ENCODE results near the gene CD68. TPM values are rescaled to one million over a fixed set of nuclear protein-coding genes. Genes with fewer than 3 reads are reported as not detected.
A peak's percentile ranks its signal among the peaks of the same experiment; 100 is the strongest.

CD68 gene
- total and polyA plus RNA-seq, 4 donors: 33.3 to 595 (median 395) TPM

GRCh38 chr17:7560172-7561027, 19.0 kb upstream of the CD68 start:
- Histone ChIP-seq H3K9ac (ENCODE audit: insufficient read depth in 1 of 2, low read length in 2 of 2) (peak overlapping the region in 1 of 2 donors; percentile 95), H3K9me3 (ENCODE audit: control insufficient read depth in 4 of 4, insufficient read depth in 3 of 4, low read length in 3 of 4) (no peaks in the 10 kb centered on the region), H3K36me3 (ENCODE audit: control insufficient read depth in 4 of 4, insufficient read depth in 4 of 4, low read length in 4 of 4) (peaks cover 1 to 24% (median 15%) of the 10 kb centered on the region in 4 donors), H3K4me1 (ENCODE audit: control insufficient read depth in 5 of 5, insufficient read depth in 5 of 5, low read length in 5 of 5) (peaks cover 0 to 50% (median 27%) of the 10 kb centered on the region in 5 donors), H3K27ac (ENCODE audit: low read depth in 1 of 2, low read length in 1 of 2) (peak overlapping the region; percentile 56 to 95), H3K27me3 (ENCODE audit: control insufficient read depth in 3 of 3, insufficient read depth in 3 of 3, low read length in 2 of 3) (no peaks in the 10 kb centered on the region), H3K4me3 (no peak overlapping the region)
- WGBS, 2 donors: 31 to 34% methylated on average over 22 of the region's 22 CpGs
- TF ChIP-seq CTCF (IDR thresholded peaks at IDR 0.05; ENCODE audit: control extremely low read depth, extremely low read depth): no peak
- ATAC-seq (ENCODE audit: insufficient read depth, low FRiP score): no peak
- DNase-seq: peak; percentile 70 to 77 (median 74)

- Histone ChIP-seq H3K27me3 (ENCODE audit: control insufficient read depth in 3 of 3, insufficient read depth in 3 of 3, low read length in 2 of 3) (no peaks in the 10 kb centered on the region), H3K4me3 (peak overlapping the region; percentile 79), H3K36me3 (ENCODE audit: control insufficient read depth in 4 of 4, insufficient read depth in 4 of 4, low read length in 4 of 4) (peaks cover 4 to 28% (median 20%) of the 10 kb centered on the region in 4 donors), H3K9me3 (ENCODE audit: control insufficient read depth in 4 of 4, insufficient read depth in 3 of 4, low read length in 3 of 4) (no peaks in the 10 kb centered on the region), H3K4me1 (ENCODE audit: control insufficient read depth in 5 of 5, insufficient read depth in 5 of 5, low read length in 5 of 5) (peaks cover 0 to 50% (median 27%) of the 10 kb centered on the region in 5 donors), H3K27ac (ENCODE audit: low read depth in 1 of 2, low read length in 1 of 2) (peak overlapping the region; percentile 95 to 97), H3K9ac (ENCODE audit: insufficient read depth in 1 of 2, low read length in 2 of 2) (peak overlapping the region; percentile 53 to 95)
- 0 to 1% methylated on average over 30 to 32 of the region's 32 CpGs for WGBS, 2 donors
- peak; percentile 93 to 95 (median 94) for DNase-seq
- peak; percentile 84 for TF ChIP-seq CTCF (IDR thresholded peaks at IDR 0.05; ENCODE audit: control extremely low read depth, extremely low read depth)
- peak; percentile 55 for ATAC-seq (ENCODE audit: insufficient read depth, low FRiP score)
Observed at GRCh38 chr17:7561028-7561575, 18.3 kb upstream of the CD68 start.

- Histone ChIP-seq H3K9ac (ENCODE audit: insufficient read depth in 1 of 2, low read length in 2 of 2) (peak within 1 kb of the TSS; percentile 77 to 95), H3K9me3 (ENCODE audit: control insufficient read depth in 4 of 4, insufficient read depth in 3 of 4, low read length in 3 of 4) (no peaks in the 10 kb centered on the region), H3K36me3 (ENCODE audit: control insufficient read depth in 4 of 4, insufficient read depth in 4 of 4, low read length in 4 of 4) (peaks cover 4 to 27% (median 21%) of the 10 kb centered on the region in 4 donors), H3K4me1 (ENCODE audit: control insufficient read depth in 5 of 5, insufficient read depth in 5 of 5, low read length in 5 of 5) (peaks cover 0 to 50% (median 27%) of the 10 kb centered on the region in 5 donors), H3K27ac (ENCODE audit: low read depth in 1 of 2, low read length in 1 of 2) (peak within 1 kb of the TSS; percentile 95 to 97), H3K27me3 (ENCODE audit: control insufficient read depth in 3 of 3, insufficient read depth in 3 of 3, low read length in 2 of 3) (no peaks in the 10 kb centered on the region), H3K4me3 (peak within 1 kb of the TSS; percentile 79)
- WGBS, 2 donors: 0 to 1% methylated on average over 67 to 82 of the region's 82 CpGs
- peak; percentile 92 to 96 (median 94) for DNase-seq
- ATAC-seq (ENCODE audit: insufficient read depth, low FRiP score): peak; percentile 79
- TF ChIP-seq CTCF (IDR thresholded peaks at IDR 0.05; ENCODE audit: control extremely low read depth, extremely low read depth): no peak
Observed at GRCh38 chr17:7561589-7562207, 17.7 kb upstream of the CD68 start, which contains the start of gene SENP3. Gene SENP3, plus strand, starts transcription at chr17:7561919. Its CDS starts 1,158 bp downstream, at chr17:7563077.
